ENCODE data around the gene PIR. TPM values are rescaled to one million over a fixed set of nuclear protein-coding genes. Genes with fewer than 3 reads are reported as not detected.
A peak's percentile ranks its signal among the peaks of the same experiment; 100 is the strongest.

PIR gene
- total RNA-seq, 1 donor from 2014 or later: 4.2 TPM

DNA sequence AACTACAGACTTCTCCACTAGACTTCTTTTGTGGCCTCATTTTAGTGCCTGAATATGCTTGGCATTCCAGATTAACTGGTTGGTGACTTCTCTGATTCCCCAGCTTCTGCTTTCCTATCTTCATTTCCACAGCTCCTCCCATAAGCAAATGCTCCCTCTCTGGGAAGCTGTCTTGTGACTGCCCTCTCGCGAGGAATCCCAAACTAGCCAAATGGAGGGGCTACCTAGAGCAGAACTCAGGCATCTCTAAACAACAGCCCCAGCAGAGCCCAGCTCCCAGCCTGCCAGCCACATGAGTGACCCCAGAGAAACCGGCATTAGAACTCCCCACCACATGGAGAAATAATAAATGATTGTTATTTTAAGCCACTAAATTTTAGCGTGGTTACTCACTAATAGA, 101.3 kb downstream of the PIR start:
- Mint-ChIP-seq H3K27ac (no peak overlapping the region), H3K4me1 (no peaks in the 10 kb centered on the region), H3K36me3 (ENCODE audit: low read depth) (no peaks in the 10 kb centered on the region), H3K9me3 (no peaks in the 10 kb centered on the region), H3K27me3 (no peaks in the 10 kb centered on the region), H3K4me3 (no peak overlapping the region)
- intact Hi-C loops (cut with micrococcal nuclease): no loop called here
- DNase-seq: no peak

- no peaks in the 10 kb centered on the region for H3K9me3 Mint-ChIP-seq
- H3K36me3 Mint-ChIP-seq (ENCODE audit: low read depth): no peaks in the 10 kb centered on the region
- H3K4me1 Mint-ChIP-seq: no peaks in the 10 kb centered on the region
- no peak for DNase-seq
- H3K27me3 Mint-ChIP-seq: no peaks in the 10 kb centered on the region
- intact Hi-C loops (cut with micrococcal nuclease): no loop called here
- no peak within 1 kb of the TSS for H3K4me3 Mint-ChIP-seq
- H3K27ac Mint-ChIP-seq: no peak within 1 kb of the TSS
Observed at GRCh38 chrX:15384304-15384703, 108.8 kb downstream of the PIR start, which contains the start of gene VEGFD. Gene VEGFD, minus strand, starts transcription at chrX:15384413. Its CDS starts 467 bp downstream, at chrX:15383946.

GRCh38 chrX:15382813-15383212, 110.3 kb downstream of the PIR start:
- no peaks in the 10 kb centered on the region for H3K36me3 Mint-ChIP-seq (ENCODE audit: low read depth)
- H3K27ac Mint-ChIP-seq: no peak overlapping the region
- intact Hi-C loops (cut with micrococcal nuclease): no loop called here
- H3K9me3 Mint-ChIP-seq: no peaks in the 10 kb centered on the region
- H3K4me1 Mint-ChIP-seq: no peaks in the 10 kb centered on the region
- H3K27me3 Mint-ChIP-seq: no peaks in the 10 kb centered on the region
- no peak for DNase-seq
- H3K4me3 Mint-ChIP-seq: no peak overlapping the region

DNA sequence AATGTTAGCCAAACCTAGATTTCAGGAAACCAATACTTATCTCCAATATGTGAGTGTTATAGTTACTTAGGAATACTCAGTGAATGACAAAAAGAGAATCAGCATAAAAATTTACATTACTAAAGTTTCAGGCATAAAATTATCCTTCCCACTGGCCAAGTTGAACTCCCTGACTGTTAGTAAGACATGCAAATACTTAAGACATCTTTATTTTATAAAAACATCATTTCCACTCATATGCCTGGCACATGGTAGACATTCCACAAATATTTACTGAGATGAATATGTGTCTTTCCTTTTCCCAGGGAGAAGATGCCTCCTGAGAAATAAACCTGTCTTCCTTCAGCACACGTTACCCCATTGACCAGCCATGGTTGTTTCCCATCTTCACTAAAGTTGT, 116.2 kb downstream of the PIR start:
- H3K36me3 Mint-ChIP-seq (ENCODE audit: low read depth): no peaks in the 10 kb centered on the region

GRCh38 chrX:15373976-15374375, 119.2 kb downstream of the PIR start:
- intact Hi-C loops (cut with micrococcal nuclease): no loop called here
- no peaks in the 10 kb centered on the region for H3K4me1 Mint-ChIP-seq
- H3K9me3 Mint-ChIP-seq: no peaks in the 10 kb centered on the region
- no peak for DNase-seq
- H3K27ac Mint-ChIP-seq: no peak overlapping the region
- no peak overlapping the region for H3K4me3 Mint-ChIP-seq
- H3K27me3 Mint-ChIP-seq: peaks cover 7% of the 10 kb centered on the region
- H3K36me3 Mint-ChIP-seq (ENCODE audit: low read depth): no peaks in the 10 kb centered on the region

More for the DNA sequence above, 116.2 kb downstream of the PIR start:
- H3K4me1 Mint-ChIP-seq: no peaks in the 10 kb centered on the region
- DNase-seq: no peak
- intact Hi-C loops (cut with micrococcal nuclease): no loop called here
- no peak overlapping the region for H3K4me3 Mint-ChIP-seq
- H3K27me3 Mint-ChIP-seq: peaks cover 2% of the 10 kb centered on the region
- H3K9me3 Mint-ChIP-seq: no peaks in the 10 kb centered on the region
- H3K27ac Mint-ChIP-seq: no peak overlapping the region

- Mint-ChIP-seq H3K36me3 (ENCODE audit: low read depth) (no peaks in the 10 kb centered on the region), H3K27ac (no peak overlapping the region), H3K4me1 (no peaks in the 10 kb centered on the region), H3K27me3 (peaks cover 15% of the 10 kb centered on the region), H3K4me3 (no peak overlapping the region), H3K9me3 (no peaks in the 10 kb centered on the region)
- intact Hi-C loops (cut with micrococcal nuclease): no loop called here
- DNase-seq: no peak
Observed at GRCh38 chrX:15366506-15367352, 126.4 kb downstream of the PIR start.

DNA sequence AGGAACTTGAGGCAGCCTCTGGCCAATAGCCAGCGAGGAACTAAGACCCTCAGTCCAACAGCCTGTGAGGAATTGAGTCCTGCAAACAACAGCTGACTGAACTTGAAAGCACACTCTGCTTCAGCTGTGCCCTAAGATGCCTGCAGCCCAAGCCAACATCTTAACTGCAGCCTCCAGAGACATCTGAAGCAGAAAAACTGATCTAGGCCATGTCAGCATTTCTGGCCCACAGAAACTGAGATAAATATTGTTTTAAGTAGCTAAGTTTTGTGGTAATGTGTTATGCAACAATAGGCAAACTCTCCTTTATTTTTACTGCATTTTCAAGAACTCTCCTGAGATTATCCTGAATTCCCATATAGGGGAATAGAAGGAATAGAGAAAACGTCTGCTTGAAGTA, 133.4 kb downstream of the PIR start:
- no peaks in the 10 kb centered on the region for H3K36me3 Mint-ChIP-seq (ENCODE audit: low read depth)
- DNase-seq: no peak
- H3K4me1 Mint-ChIP-seq: no peaks in the 10 kb centered on the region
- no peak overlapping the region for H3K4me3 Mint-ChIP-seq
- H3K9me3 Mint-ChIP-seq: no peaks in the 10 kb centered on the region
- intact Hi-C loops (cut with micrococcal nuclease): no loop called here
- H3K27ac Mint-ChIP-seq: no peak overlapping the region
- H3K27me3 Mint-ChIP-seq: peaks cover 9% of the 10 kb centered on the region

GRCh38 chrX:15358533-15358932, 134.6 kb downstream of the PIR start:
- no peak for DNase-seq
- intact Hi-C loops (cut with micrococcal nuclease): no loop called here
- no peaks in the 10 kb centered on the region for H3K4me1 Mint-ChIP-seq
- H3K36me3 Mint-ChIP-seq (ENCODE audit: low read depth): no peaks in the 10 kb centered on the region
- no peak overlapping the region for H3K27ac Mint-ChIP-seq
- H3K27me3 Mint-ChIP-seq: peaks cover 5% of the 10 kb centered on the region
- no peaks in the 10 kb centered on the region for H3K9me3 Mint-ChIP-seq
- H3K4me3 Mint-ChIP-seq: no peak overlapping the region

- no peaks in the 10 kb centered on the region for H3K36me3 Mint-ChIP-seq (ENCODE audit: low read depth)
- H3K27me3 Mint-ChIP-seq: peaks cover 4% of the 10 kb centered on the region
- no peaks in the 10 kb centered on the region for H3K9me3 Mint-ChIP-seq
- no peak overlapping the region for H3K4me3 Mint-ChIP-seq
- intact Hi-C loops (cut with micrococcal nuclease): no loop called here
- no peak for DNase-seq
- no peaks in the 10 kb centered on the region for H3K4me1 Mint-ChIP-seq
- H3K27ac Mint-ChIP-seq: no peak overlapping the region
Observed at GRCh38 chrX:15356444-15356843, 136.7 kb downstream of the PIR start.

DNA sequence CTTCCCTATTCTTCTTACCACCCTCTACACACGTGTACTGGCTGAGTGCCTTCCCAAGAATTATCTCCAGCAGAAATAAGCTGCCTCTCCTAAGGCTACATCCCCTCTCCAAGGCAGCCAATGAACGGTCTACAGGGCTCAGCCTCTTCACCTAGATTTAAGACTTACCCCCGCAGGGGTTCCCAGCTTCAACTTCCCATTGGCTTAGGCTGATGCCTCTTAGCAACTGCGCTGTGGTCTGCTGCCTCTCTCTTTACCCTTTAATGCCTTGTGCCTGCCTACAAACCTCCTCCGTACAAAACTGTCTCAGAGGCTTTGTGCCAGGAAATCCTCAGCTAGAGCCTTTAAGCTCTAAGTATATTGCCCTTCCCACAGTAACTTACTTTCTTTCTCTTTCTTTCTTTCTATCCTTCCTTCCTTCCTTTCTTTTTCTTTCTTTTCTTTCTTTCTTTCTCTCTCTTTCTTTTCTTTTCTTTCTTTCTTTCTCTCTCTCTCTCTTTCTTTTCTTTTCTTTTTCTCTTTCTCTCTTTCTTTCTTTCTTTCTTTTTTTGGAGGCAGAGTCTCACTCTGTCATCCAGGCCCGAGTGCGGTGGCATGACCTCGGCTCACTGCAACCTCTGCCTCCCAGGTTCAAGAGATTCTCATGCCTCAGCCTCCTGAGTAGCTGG, 142.7 kb downstream of the PIR start:
- Mint-ChIP-seq H3K27me3 (peaks cover 4% of the 10 kb centered on the region), H3K27ac (no peak overlapping the region), H3K9me3 (no peaks in the 10 kb centered on the region), H3K36me3 (ENCODE audit: low read depth) (no peaks in the 10 kb centered on the region), H3K4me3 (no peak overlapping the region), H3K4me1 (no peaks in the 10 kb centered on the region)
- intact Hi-C loops (cut with micrococcal nuclease): no loop called here
- DNase-seq: no peak

GRCh38 chrX:15349046-15349445, 144.1 kb downstream of the PIR start:
- DNase-seq: peak; percentile 69
- H3K27ac Mint-ChIP-seq: no peak overlapping the region
- no peaks in the 10 kb centered on the region for H3K36me3 Mint-ChIP-seq (ENCODE audit: low read depth)

DNA sequence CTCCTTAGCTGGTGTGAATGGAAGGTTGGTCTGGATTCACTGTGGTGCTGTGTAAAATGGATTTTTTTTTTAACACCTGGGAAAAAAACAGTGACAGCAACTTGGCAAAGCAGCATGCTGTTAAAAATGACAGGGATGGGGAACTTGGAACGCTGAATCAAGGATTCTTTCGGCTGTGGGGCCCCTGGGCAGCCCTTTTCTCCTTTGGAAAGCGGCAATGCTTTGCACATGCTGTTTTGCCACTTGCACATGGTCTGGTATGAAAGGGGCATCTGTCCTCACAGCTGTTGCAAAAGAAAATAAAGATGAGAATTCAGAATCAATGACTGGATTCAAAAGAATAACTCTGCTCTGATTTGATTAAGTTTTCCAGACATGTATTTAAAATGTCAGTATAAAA, 147.2 kb downstream of the PIR start:
- DNase-seq: no peak
- Mint-ChIP-seq H3K9me3 (no peaks in the 10 kb centered on the region), H3K4me1 (no peaks in the 10 kb centered on the region), H3K4me3 (no peak overlapping the region), H3K27ac (no peak overlapping the region), H3K36me3 (ENCODE audit: low read depth) (no peaks in the 10 kb centered on the region), H3K27me3 (peaks cover 19% of the 10 kb centered on the region)
- intact Hi-C loops (cut with micrococcal nuclease): loop anchor here (5.0 kb wide), 1 partner anchor 221 kb away; no protein-coding TSS in a partner anchor

More at GRCh38 chrX:15349046-15349445, 144.1 kb downstream of the PIR start:
- H3K4me3 Mint-ChIP-seq: no peak overlapping the region
- intact Hi-C loops (cut with micrococcal nuclease): loop anchor here (1.0 to 5.0 kb wide), 2 partner anchors 119 to 218 kb away; no protein-coding TSS in a partner anchor
- no peaks in the 10 kb centered on the region for H3K4me1 Mint-ChIP-seq
- peaks cover 11% of the 10 kb centered on the region for H3K27me3 Mint-ChIP-seq
- H3K9me3 Mint-ChIP-seq: no peaks in the 10 kb centered on the region

DNA sequence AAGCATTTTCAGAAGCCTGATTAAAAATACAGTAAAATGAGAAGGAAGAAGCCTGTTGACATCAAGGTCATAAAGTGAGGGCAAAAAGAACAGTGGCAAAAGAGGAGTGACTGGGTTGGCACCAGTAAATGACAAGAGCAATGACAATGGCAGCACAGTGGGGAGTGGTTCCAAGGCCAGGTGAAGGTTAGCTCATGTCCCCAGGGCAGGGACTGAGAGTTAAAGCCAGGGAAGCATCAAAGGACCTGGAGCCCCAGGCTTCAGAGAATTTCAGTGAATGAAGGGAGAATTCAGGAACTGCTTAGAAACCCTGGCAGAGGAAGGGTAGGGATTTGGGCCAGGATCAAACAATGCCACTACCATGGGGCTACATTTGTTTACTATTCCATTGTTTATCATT, 149.0 kb downstream of the PIR start:
- DNase-seq: no peak
- Mint-ChIP-seq H3K27me3 (peaks cover 26% of the 10 kb centered on the region), H3K27ac (no peak overlapping the region), H3K4me3 (no peak overlapping the region), H3K4me1 (no peaks in the 10 kb centered on the region), H3K36me3 (ENCODE audit: low read depth) (no peaks in the 10 kb centered on the region), H3K9me3 (no peaks in the 10 kb centered on the region)
- intact Hi-C loops (cut with micrococcal nuclease): no loop called here

GRCh38 chrX:15343075-15343476, 150.1 kb downstream of the PIR start:
- Mint-ChIP-seq H3K27ac (no peak overlapping the region), H3K27me3 (peaks cover 24% of the 10 kb centered on the region), H3K4me1 (no peaks in the 10 kb centered on the region), H3K4me3 (no peak overlapping the region), H3K9me3 (no peaks in the 10 kb centered on the region), H3K36me3 (ENCODE audit: low read depth) (no peaks in the 10 kb centered on the region)
- intact Hi-C loops (cut with micrococcal nuclease): no loop called here
- DNase-seq: no peak

All from activated CD4-positive, alpha-beta T cell treated with anti-CD3 and anti-CD28 coated beads, Interleukin-2, amount 10 ng/mL, durations not matched to agents 24 days and 14 days (primary cell).